Rectal smooth muscle tissue (tissue), 1 donor: ENCODE data around the gene GPRC5A.

ENCODE experiments used
- H3K27ac ChIP-seq: one replicate; pipeline ENCODE4 v1.7.0; 2013; ENCODE audit warnings: low read depth, low read length, inconsistent platforms
- H3K27me3 ChIP-seq: one replicate; pipeline ENCODE4 v1.7.0; 2013; ENCODE audit warnings: low read length; ENCODE audit not compliant: control insufficient read depth, insufficient read depth
- H3K36me3 ChIP-seq: one replicate; pipeline ENCODE4 v1.7.0; 2013; ENCODE audit warnings: low read length; ENCODE audit not compliant: control insufficient read depth, insufficient read depth
- H3K4me1 ChIP-seq: one replicate; pipeline ENCODE4 v1.7.0; 2013; ENCODE audit warnings: low read length; ENCODE audit not compliant: control insufficient read depth, insufficient read depth
- H3K4me3 ChIP-seq: one replicate; pipeline ENCODE4 v1.7.0; 2013; ENCODE audit warnings: low read length
- H3K9ac ChIP-seq: one replicate; pipeline ENCODE4 v1.7.0; 2013; ENCODE audit warnings: low read length

The GPRC5A gene

GRCh38 chr12:12891881-12892355 lies 556 bp downstream of the GPRC5A start:
- Histone ChIP-seq H3K27ac (peak overlapping the region; percentile 10), H3K9ac (no peak overlapping the region), H3K4me3 (peak overlapping the region; percentile 66)

GRCh38 chr12:12892681-12893141 lies 1.3 kb downstream of the GPRC5A start:
- Histone ChIP-seq H3K36me3 (no peaks in the 10 kb centered on the region), H3K4me3 (peak overlapping the region; percentile 66), H3K4me1 (no peaks in the 10 kb centered on the region), H3K27me3 (peaks cover 2% of the 10 kb centered on the region), H3K27ac (no peak overlapping the region), H3K9ac (no peak overlapping the region)

More at GRCh38 chr12:12891881-12892355, 556 bp downstream of the GPRC5A start:
- Histone ChIP-seq H3K36me3 (no peaks in the 10 kb centered on the region), H3K4me1 (no peaks in the 10 kb centered on the region), H3K27me3 (peaks cover 2% of the 10 kb centered on the region)

DNA sequence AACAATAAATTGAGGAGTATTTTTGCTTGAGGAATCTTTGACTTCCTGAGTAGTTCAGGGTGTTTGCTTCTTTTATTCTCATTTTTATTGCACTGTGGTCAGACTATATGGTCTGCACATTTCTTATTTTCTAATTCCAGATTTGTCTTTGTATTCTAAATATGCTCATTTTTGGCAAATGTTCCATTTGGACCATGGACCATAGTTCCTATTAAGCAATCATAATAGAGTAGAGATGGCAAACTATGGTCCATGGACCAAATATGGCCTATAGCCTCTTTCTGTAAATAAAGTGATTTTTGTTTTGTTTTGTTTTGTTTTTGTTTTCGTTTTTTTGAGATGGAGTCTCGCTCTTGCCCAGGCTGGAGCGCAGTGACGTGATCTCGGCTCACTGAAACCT lies 2.1 kb downstream of the GPRC5A start:
- H3K27me3 ChIP-seq, result peaks cover 2% of the 10 kb centered on the region
- H3K9ac ChIP-seq, result no peak overlapping the region
- H3K4me3 ChIP-seq, result no peak overlapping the region
- no peaks in the 10 kb centered on the region for H3K36me3 ChIP-seq
- no peaks in the 10 kb centered on the region for H3K4me1 ChIP-seq
- H3K27ac ChIP-seq, result no peak overlapping the region

GRCh38 chr12:12896260-12896659 lies 4.9 kb downstream of the GPRC5A start:
- Histone ChIP-seq H3K4me1 (no peaks in the 10 kb centered on the region), H3K4me3 (no peak overlapping the region), H3K36me3 (no peaks in the 10 kb centered on the region), H3K9ac (no peak overlapping the region), H3K27ac (no peak overlapping the region), H3K27me3 (no peaks in the 10 kb centered on the region)

GRCh38 chr12:12897302-12897701 lies 5.9 kb downstream of the GPRC5A start:
- Histone ChIP-seq H3K4me3 (no peak overlapping the region), H3K9ac (no peak overlapping the region), H3K36me3 (no peaks in the 10 kb centered on the region), H3K27me3 (no peaks in the 10 kb centered on the region), H3K4me1 (no peaks in the 10 kb centered on the region), H3K27ac (no peak overlapping the region)

DNA sequence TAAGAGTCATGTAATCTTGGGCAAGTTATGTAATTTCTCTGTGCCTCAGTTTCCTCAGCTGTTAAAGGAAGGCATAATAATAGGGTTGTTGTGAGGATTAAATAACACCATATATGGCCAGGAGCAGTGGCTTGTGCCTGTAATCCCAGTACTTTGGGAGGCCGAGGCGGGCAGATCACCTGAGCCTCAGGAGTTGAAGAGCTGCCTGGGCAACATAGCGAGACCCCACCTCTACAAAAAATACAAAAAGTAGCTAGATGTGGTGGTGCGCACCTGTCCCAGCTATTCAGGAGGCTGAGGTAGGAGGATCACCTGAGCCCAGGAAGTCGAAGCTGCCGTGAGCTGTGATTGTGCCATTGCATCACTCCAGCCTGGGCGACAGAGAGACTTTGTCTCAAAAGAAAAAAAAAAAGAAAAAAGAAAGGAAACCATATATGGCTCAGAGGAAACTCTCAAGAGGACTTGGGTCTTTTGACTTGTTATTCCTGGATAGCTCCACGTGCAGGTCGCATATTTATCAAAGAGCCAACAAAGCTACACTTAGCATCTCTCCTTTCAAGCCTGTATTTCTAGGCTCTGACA lies 6.9 kb downstream of the GPRC5A start:
- H3K4me3 ChIP-seq, result no peak overlapping the region
- H3K36me3 ChIP-seq, result no peaks in the 10 kb centered on the region
- no peak overlapping the region for H3K9ac ChIP-seq
- no peaks in the 10 kb centered on the region for H3K27me3 ChIP-seq
- H3K4me1 ChIP-seq, result no peaks in the 10 kb centered on the region
- no peak overlapping the region for H3K27ac ChIP-seq

DNA sequence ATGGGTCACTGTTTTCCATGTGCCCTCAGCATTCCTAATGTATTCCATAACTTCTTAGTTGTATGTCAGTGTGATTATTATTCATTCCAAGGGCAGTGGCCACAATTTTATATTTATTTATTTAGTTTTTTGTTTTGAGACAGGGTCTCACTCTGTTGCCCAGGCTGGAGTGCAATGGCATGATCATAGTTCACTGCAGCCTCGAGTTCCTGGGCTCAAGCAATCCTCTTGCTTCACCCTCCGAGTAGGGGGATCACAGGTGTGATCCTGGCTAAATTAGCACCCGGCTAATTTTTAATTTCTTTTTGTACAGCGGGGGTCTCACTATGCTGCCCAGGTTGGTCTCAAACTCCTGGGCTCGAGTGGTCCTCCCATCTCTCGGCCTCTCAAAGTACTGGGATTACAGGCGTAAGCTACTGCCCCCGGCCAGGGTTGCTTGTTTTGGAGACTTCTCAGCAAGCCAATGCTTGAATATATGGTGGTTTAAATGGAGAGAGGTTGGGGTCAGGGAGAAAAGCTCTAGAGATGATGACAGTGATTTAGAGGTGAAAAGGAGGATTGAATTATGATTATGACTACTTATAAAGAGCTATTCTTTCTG lies 7.6 kb downstream of the GPRC5A start:
- no peak overlapping the region for H3K27ac ChIP-seq
- H3K36me3 ChIP-seq, result no peaks in the 10 kb centered on the region
- no peaks in the 10 kb centered on the region for H3K4me1 ChIP-seq
- no peak overlapping the region for H3K9ac ChIP-seq
- H3K4me3 ChIP-seq, result no peak overlapping the region
- no peaks in the 10 kb centered on the region for H3K27me3 ChIP-seq

DNA sequence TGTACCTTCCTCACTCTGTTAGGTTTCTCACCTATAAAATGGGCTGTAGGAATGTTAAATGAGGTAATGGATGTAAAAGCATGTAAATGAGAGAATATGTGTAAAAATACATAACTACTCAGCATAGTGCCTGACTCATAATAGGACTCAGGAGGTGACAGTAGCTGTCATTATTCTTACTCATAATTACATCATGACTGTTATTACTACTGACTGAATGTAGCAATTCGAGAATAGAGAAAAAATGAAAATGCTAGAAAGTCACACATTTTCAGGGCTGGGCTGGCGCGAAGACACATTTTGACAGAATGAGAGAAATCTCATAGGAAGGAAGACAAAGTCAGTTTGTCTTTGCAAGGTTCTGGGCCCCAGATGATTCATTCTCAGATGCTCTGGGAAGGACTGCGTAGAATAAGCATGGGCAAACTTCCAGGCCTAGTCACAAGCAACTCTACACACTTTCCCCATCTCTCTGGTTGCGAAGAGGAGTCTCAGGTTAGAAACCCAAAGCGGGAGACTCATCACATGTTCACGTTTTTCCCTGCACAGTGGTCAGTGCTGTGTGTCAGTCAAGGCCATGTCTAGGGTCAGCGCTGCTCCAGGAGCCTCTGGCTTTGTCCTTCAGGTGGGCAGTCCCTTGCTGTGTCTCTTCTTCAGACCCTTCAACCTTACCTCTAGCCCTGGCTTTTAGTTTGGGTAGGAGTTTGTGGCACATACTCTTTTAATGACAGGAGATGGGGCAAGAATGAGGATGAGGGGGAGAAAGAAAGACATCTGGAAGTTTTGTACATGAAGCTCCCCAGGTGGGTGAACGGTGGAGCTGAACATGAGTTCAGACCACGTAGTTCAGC lies 8.4 kb downstream of the GPRC5A start:
- no peak overlapping the region for H3K9ac ChIP-seq
- H3K4me1 ChIP-seq, result no peaks in the 10 kb centered on the region
- H3K4me3 ChIP-seq, result no peak overlapping the region
- no peaks in the 10 kb centered on the region for H3K36me3 ChIP-seq
- H3K27me3 ChIP-seq, result no peaks in the 10 kb centered on the region
- no peak overlapping the region for H3K27ac ChIP-seq

DNA sequence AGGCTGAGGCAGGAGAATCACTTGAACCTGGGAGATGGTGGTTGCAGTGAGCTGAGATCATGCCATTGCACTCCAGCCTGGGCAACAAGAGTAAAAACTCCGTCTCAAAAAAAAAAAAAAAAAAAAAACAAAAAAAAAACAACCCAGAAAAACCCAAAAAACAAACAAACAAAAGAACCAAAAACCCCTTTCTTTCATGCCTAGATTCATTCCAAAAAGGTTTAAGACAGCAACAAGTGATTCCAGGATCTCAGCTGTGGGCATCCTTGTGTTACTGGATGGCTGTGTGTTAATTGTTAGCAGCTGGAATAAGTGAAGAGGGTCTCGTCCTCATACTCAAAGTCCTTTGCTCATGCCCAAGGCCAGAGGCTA lies 9.4 kb downstream of the GPRC5A start:
- no peaks in the 10 kb centered on the region for H3K27me3 ChIP-seq
- H3K4me1 ChIP-seq, result no peaks in the 10 kb centered on the region
- no peak overlapping the region for H3K27ac ChIP-seq
- no peak overlapping the region for H3K9ac ChIP-seq
- no peaks in the 10 kb centered on the region for H3K36me3 ChIP-seq
- no peak overlapping the region for H3K4me3 ChIP-seq

DNA sequence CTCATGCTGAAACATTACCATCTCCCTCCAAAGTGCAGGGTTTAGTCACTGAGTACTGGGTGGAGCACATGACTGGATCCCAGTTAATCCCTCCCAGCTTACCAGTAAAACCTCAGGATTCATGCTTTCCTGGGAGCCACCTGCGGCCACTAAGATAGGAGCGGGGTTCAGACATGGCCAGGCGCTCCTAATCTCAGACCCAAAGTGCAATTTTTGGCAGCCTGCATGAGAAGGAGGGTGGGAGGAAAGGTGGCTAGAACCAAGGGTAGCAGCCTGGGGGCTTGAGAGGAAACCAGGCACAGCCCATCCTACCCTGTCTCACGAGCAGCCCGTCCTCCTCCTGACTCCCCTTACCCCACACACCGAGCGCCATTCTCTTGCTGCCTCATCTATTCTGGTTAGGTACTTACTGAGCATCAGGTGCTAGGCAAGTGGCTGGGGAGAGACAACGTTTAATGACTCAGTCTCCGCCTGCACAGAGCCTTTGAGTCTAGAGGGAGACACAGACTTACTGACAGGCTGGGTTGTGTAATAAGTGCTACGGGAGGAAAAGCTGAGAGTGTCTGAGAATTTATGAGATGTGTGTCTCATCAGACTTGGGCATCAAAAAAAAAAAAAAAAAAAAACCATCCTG lies 9.9 kb downstream of the GPRC5A start:
- H3K4me3 ChIP-seq, result no peak overlapping the region
- no peak overlapping the region for H3K9ac ChIP-seq
- no peaks in the 10 kb centered on the region for H3K27me3 ChIP-seq
- no peaks in the 10 kb centered on the region for H3K4me1 ChIP-seq
- H3K27ac ChIP-seq, result no peak overlapping the region
- no peaks in the 10 kb centered on the region for H3K36me3 ChIP-seq

- Histone ChIP-seq H3K4me3 (no peak overlapping the region), H3K9ac (no peak overlapping the region), H3K36me3 (no peaks in the 10 kb centered on the region), H3K27me3 (no peaks in the 10 kb centered on the region), H3K27ac (no peak overlapping the region), H3K4me1 (no peaks in the 10 kb centered on the region)
Observed at GRCh38 chr12:12902036-12902435, 10.7 kb downstream of the GPRC5A start.
